Lung microvascular endothelial cell (primary cell): ENCODE measurements around the gene CCDC175. TPM values are rescaled to one million over a fixed set of nuclear protein-coding genes. Genes with fewer than 3 reads are reported as not detected.

Experiments used
- DNase-seq, 2 donors: peaks; one replicate each; pipeline versions ENCODE4 v3.0.0 to v3.0.0-alpha.2; 2010; ENCODE audit warnings: low read depth in 2 of 2
- total RNA-seq: library from RNA; depleted of rRNA; stranded (reverse); fragments of >200 nt; gene quantifications from 2 replicates; pipeline ENCODE4 v1.2.1, GENCODE V29; 2014

The CCDC175 gene
- total RNA-seq, 1 donor from 2014 or later, result not detected

- DNase-seq, result no peak
Measured at GRCh38 chr14:59540852-59541251, 35.8 kb downstream of the CCDC175 start.

GRCh38 chr14:59538936-59539335 lies 37.7 kb downstream of the CCDC175 start:
- no peak for DNase-seq

DNA sequence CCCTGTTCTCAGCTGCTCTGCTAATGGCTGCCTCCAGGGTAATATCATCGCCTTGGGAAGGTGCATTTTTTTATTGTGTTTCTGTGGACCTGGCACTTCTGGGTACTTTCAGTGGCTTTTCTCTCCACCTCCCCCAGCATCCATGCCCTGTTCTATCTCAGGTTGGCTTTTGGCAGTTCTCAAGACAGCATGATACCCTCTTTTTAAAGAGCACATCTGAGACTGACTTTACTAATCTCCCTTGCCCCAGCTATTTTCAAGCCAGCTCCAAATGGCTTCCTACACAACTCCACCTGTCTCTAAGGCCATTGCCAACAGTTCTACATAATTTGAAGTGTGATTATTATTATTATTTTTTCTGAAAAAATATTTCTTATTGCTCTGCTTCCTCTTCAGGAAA lies 39.1 kb downstream of the CCDC175 start:
- DNase-seq, result no peak

GRCh38 chr14:59534361-59534987 lies 42.1 kb downstream of the CCDC175 start:
- peak in 1 of 2 donors; percentile 14 for DNase-seq

DNA sequence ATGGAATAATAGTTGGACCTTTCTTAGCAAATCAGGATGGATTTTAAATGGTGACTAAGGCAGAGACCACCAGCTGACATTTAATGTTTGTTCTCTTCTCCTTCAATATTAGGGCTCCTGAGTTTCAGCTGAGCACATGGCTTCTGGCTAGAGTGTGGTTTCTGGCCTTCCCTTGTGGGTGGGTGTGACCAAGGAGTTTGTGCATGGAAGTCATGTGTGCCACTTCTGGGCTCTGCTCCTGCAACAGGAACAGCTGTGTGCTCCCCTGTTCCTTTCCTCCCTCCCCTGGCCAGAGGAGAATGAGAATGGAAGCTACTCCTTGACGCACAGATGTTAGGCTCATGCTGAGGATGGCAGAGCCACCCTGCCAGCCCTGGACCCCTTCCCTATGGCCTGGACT lies 44.2 kb downstream of the CCDC175 start:
- DNase-seq, result no peak

DNA sequence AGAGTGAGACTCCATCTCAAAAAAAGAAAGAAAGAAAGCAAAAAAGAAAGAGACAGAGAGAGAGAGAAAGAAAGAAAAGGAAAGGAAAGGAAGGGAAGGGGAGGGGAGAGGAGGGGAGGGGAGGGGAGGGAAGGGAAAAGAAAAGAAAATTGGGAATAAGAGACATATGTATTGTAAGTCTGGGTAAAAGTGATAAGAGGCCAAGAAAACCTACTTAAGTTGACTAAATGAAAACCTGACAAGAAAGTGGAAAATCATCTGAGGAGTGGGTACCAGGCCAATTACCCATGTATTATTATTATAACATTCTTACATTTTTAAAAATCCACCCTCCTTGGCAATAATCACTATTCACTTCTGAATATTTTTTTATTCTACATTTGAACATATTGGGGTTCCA lies 46.3 kb downstream of the CCDC175 start:
- no peak for DNase-seq

DNA sequence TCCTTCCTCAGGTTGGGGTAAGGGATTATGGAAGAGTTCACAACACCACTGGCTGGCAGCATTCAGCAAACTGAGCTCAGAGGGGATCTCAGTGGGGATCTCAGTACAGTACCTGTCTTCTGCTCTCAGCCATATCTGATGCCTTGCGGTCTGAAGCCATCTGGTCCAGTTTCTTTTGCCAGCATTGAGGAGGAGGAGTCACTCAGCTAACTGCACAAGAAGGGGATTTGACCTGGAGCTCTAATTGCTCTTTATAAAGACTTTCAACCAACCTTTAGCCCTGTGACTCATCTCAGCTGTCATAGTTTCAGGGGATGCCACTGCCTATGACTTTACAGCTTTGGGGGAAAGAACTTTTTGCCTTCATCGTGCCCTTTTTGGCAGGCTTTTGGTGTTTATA lies 47.4 kb downstream of the CCDC175 start:
- DNase-seq, result no peak

DNA sequence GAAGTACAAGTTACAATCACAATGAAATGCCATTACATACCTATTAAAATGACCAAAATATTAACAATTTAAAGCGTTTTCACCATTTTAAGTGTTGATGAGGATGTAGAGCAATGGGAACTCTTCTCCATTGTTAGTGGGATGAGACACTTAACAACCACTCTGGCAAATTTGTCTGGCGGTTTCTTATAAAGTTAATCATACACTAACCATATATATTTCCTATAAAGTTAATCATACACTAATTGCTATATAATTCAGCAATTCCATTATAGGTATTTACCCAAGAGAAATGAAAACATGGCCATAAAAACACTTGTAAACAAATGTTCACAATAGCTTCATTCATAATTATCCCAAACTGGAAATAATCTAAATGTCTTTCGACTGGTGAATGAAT lies 56.4 kb downstream of the CCDC175 start:
- DNase-seq, result no peak

DNA sequence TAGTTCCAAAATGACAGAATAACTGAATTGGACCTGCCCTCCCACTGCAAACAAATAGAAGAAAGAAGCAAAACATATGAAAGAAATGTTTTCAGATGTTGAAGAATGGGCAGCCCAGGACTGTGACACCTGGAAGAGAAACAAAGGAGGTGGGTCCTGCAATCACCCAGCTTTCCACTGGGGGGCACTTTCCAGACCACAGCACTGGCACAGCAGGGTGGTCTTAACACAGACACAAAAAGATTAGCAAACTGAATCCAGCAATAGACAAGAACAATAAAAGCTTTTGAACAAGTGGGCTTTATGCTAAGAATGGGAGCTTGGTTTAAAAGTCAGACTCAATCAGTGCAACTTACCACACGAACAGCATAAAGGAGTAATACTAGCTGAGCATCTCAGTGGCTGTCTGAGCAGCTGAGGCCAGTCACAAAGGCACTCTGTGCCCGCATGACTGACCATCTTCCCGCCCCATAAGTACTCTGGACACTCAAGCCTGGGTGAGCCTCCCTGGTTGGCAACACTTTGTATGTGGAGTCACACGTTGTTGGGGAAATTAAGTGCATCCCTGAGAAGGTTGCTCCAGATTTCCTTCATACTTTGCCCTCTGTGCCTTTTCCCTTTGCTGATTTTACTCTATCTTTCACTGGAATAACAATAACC lies 64.6 kb downstream of the CCDC175 start:
- peak in 1 of 2 donors; percentile 15 for DNase-seq

DNA sequence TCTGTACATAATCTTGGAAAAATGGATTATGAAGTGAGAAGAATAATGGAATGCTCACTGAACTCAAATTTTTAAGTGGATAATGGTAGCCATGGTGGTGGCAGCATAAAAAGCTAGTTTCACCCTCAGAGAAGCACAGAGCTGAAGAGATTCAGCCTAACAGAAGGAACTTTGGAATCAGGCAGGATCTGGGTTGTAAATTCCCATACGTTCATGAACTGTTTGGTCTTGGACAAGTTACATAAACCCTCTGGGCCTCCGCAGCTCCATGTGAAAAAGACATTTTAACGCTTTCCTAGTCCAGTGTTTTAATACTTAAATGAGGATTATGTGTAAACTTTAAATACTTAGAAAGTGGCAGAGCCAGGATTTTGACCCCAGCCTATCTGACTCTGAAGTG lies 65.6 kb downstream of the CCDC175 start:
- no peak for DNase-seq

DNA sequence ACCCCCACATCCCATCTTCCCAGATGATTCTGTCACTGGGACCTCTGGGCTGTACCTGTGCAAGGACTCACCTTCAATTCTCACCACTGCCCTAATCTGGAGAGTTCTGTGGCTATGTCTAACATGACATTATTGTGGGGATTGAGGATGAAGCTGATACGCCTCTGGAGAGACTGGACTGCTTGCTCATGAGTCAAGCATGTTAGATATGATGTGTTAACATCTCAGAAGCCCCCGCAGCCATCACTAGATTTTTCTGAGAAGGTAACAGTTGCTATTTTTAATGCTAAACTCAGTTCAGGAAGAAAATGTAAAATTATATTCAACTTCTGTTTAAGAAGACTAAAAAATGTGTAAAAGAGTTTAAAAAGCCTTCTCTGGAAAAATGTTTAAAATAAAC lies 66.6 kb downstream of the CCDC175 start:
- DNase-seq, result no peak

GRCh38 chr14:59509101-59509500 lies 67.5 kb downstream of the CCDC175 start:
- DNase-seq, result no peak

- DNase-seq, result no peak
Measured at GRCh38 chr14:59507752-59508103, 68.9 kb downstream of the CCDC175 start.

DNA sequence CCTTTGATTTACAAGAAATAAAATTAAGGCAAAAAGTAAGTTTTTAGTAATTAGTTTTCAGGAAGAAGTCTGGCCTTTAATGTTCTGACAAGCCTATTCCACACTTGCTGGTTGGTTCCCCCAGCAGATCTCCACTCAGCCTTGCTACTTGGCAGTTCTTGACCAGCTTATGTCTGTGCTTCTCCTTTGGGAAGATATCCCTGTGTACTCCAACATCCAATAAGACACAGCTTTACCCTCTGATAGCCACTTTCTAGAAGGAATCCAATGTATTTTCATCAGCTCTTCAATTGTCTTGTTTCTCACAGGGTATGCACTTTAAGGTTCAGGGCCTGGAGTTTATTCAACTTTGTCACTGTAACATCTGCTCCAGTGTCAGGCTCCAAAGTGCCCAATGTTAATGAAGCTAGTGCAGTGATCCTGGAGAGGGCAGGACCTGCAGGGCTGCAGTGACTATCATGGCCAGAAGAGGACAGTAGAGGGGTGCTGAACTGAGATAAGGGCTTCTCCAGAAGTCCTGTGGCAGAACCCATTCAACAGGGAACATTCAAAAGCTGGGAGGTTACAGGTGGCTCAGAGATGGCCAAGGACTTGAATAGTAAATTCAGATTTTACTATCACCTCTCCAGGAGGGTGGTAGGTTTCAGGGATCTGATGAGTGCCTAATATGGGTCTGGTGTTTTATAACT lies 69.4 kb downstream of the CCDC175 start:
- peak; percentile 51 to 53 for DNase-seq

- DNase-seq, result no peak
Measured at GRCh38 chr14:59503256-59503655, 73.4 kb downstream of the CCDC175 start.

DNA sequence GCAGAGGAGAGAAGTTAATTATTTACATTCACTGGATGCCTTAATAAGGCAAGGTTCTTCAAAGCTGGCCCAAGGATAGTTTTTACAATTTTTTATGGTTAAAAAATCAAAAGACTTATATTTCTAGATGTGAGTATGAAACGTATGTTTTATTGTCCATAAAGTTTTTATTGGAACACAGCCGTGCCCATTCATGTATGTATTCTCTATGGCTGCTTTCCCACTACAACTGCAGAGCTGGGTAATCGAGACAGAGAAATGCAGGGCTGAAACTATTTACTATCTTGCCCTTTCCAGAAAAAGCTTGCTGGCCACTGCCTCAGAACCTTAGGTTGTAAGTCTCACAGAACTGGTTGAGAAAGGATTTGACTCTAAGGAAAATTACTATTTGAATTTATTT lies 75.9 kb downstream of the CCDC175 start:
- no peak for DNase-seq

DNA sequence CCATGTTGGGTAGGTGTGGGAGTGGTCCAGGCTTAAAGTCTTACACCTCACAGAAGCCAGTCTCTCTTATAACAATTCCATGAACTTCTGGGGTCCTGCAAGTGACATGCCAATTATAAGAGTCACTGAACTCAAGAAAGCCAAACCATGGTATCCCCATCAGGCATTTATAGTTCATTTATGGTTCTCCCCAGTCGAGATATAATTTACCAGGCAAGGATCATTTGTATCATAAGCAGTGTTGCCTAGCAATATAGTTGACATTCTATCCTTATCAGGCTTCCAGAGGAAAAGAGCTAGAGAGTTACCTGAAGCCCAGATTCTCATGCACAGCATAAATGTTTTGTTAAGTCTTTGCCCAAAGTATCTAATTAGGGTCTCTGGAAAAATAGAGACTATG lies 84.2 kb downstream of the CCDC175 start:
- DNase-seq, result no peak

DNA sequence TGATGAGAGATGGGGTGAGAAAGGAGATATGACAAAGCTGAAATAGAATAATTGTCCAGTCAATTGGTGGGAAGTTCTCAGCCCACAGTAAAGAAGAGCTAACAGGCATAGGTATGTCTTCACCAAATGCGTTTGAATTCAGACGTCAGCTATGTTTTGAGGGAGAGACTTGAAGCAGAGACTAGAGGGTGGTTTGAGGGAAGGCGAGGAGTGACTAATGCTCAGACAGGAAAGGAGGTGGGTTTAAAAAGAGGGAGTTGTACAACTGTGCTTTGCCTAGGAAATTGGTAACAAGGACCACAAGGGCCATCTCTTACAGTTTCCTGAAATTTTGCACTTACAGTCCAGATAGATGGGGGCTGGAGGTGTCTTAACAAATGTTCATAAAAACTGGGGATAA lies 85.9 kb downstream of the CCDC175 start:
- DNase-seq, result peak in 1 of 2 donors; percentile 19

- peak in 1 of 2 donors; percentile 33 for DNase-seq
Measured at GRCh38 chr14:59484639-59485175, 91.9 kb downstream of the CCDC175 start.

DNA sequence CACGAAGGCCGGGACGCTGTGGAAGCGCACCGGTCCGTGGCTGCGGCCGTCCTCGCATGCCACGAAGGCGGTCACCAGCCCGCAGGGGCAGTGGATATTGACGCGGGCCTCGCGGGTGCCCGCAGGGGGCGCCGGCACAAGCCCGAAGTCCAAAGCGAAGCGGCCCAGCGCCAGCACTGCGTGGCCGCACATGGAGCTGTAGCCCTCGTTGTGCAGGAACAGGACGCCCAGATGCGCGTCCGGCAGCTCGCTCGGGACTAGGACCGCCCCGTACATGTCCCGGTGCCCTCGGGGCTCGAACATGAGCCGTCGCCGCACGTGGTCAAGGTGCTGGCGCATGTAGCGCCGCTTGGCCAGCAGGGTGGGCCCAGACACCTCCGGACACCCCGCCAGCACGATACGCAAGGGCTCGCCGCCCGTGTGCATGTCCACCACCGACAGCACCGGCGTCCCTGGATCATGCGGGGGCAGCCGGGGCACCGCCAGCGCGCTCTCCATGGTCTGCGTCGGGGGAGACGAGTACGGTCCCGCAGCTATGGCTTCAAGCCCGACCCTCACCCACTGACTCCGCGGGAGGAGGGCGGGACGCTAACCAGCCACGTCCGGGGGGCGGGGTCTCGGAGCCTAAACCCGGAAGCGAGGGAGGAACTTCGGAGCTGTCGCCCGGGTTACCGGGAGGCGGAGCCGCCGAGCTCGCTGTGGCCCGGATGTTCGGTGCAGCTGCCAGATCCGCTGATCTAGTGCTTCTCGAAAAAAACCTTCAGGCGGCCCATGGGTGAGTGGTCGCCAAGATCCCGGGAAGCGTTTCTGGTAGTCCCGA lies 92.6 kb downstream of the CCDC175 start, which contains the start of the genes JKAMP and L3HYPDH:
JKAMP (plus strand) TSS at position 699 of the 820 bp plus-strand sequence; CDS start at position 772, 73 bp downstream.
L3HYPDH (minus strand) TSS at position 590 of the 820 bp plus-strand sequence; CDS start at position 498, 92 bp downstream.
- peak; percentile 96 to 97 for DNase-seq

DNA sequence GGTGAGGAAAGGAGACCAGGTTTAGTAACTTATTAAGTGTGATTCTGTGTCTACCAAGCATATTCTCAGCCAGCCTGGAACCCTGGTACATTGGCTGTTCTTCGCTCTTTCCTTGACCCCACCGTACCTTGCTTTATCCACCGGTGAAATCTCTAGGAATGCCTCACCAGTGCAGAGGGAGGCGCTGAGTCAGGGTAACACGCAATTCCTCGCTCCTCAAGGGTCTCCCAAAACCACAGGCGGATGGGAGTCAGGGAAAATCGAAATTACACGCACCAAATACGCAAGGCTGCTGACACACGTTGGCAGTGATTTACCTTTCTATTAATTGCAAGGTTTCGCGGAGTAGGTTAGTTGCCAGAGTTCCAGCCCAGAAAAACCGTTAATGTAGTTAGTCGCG lies 93.2 kb downstream of the CCDC175 start:
- peak in 1 of 2 donors; percentile 55 for DNase-seq
